GM21737 (cell line): ENCODE results near the gene ABCD3.
A peak's percentile ranks its signal among the peaks of the same experiment; 100 is the strongest.

ENCODE experiments used
- ATAC-seq: cut with Tn5 transposase; IDR thresholded peaks from one replicate; pipeline ENCODE4 v1.9.1; 2021; ENCODE audit warnings: mild to moderate bottlenecking, moderate library complexity; ENCODE audit not compliant: unreplicated experiment

The ABCD3 gene

DNA sequence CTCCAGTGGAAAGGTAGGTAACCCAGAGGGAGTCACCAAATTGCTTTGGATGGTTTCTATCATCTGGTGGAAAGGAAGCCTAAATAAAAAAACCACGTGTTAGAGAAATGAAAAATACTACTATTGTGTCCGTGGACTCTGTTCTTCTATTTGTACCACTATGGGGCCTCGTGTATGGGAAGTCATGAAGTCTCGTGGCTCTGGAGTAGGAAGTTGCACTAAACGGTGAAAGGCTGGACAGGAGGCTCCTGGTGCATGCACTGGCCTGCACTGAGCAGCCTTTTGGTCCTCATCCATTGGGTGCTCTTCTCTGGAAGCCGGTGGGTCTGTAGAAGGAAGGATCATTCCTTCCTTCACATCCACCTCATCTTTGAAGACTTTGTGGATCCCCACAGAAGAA, 106.3 kb downstream of the ABCD3 start:
- ATAC-seq, result no peak

DNA sequence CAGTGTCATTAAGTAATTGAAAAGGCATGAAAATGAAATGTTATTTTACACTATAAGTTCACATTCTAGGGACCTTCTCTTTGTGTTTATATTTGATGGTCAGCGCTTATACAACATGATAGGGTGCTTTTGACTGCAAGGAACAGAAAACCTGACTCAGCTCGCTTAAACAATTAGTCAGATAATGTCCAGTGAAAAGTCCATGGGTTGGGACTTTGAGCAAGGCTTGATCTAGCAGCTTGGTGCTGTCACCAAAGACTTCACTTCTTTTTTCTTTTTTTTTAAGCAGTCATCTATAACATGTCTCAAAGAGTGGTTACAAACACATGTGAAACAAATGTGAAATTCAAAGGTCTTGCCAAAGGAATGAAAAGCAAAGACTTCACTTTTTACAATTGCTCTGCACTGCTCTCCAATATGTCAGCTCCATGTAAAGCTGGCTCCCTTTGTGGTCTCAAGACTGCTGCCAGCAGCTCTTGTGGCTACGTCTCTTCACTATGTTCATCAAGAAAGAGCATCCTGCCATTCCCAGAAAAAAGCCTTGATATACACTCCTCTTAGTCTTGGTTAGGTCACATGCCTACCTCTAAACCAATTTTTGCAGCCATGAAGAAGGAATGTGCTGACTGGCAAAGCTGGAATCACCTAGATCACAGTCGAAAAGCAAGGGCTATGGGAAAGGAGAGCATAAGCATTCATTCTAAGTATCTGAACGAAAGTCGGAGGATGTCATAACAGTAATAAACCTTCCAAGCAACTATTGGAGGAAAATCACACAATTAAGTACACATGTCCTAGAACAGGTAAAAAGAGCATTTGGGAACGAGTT, 108.2 kb downstream of the ABCD3 start:
- no peak for ATAC-seq

DNA sequence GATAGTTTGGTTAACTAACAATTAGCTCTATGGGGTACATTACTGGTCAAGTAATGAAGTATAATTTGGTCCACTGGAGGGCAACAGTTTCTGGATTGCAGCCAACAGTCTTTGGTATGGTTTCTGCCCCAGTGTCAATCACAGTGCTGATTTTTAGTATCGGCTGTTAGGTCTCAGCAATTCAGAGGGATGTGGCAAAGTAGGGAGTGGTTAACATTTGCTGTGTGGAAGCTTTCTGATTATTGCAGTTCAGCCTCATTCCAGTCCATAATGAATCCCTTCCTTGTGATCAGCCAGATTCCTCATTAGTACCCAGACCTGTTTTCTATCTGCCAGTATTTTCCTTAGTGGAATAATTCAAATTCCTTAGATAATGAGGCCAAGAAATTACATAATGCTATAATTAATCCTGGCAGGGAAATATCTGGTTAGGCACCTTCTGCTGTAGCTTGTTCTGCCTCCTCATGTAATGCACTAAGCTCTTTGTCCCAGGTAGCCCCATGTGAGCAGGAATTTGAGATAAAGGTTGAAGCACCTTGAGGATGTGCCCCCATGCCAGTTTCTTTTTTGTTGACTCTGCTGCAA, 109.3 kb downstream of the ABCD3 start:
- ATAC-seq, result no peak

DNA sequence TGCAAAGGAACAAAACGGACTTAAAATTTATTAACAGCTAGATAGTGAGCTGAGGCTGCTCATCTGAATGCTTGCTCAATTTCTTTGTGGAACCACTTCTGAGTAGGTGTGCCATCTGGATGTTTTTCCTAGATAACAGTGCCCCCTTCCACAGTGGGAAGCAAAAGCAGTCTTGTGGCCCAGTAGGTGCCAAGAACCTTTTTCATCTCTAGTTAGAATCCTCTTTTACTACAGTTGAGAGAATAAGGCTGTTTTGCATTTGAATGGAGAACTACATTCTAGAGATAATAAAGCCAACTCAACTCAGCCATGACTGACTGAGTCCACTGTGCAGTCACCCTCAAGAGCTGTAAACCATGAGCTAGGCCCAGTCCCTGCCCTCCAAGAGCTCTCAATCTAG, 110.1 kb downstream of the ABCD3 start:
- no peak for ATAC-seq

DNA sequence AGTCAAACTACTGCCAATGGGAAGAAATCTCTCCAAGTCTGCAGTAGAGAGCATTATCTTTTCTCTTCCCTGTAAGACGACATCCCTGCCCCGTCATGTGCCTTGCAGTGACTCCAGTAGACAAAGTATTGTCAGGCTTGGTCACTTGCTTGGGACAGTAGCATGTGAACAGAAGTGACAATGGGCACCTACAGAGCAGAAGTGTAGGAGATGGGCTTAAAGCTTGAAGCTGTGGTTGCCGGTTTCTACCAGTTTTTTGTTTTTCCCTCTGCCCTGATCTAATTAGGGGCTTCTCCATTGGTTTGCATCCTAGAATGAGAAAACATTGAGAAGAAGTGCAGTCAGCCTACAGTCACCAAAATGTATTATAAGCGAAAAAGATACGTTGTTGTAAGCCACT, 110.6 kb downstream of the ABCD3 start:
- no peak for ATAC-seq

DNA sequence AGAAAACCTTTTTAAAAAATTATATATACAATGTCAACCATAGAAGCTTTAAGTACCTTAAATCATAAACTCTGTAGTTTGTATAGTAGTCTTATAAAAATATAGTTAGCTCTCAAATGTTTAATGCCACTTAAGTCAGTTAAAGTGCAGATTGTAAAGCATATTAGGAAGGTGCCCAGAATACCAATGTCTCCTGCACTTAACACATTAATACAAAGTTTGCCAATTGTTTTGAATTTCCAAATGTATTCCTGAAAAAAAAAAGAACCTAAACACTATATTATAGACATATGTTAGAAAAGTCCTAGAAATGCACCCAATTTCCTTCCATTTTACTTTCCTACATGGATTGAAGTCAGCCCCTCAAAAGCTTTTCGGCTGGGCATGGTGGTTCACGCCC, 111.2 kb downstream of the ABCD3 start:
- no peak for ATAC-seq

DNA sequence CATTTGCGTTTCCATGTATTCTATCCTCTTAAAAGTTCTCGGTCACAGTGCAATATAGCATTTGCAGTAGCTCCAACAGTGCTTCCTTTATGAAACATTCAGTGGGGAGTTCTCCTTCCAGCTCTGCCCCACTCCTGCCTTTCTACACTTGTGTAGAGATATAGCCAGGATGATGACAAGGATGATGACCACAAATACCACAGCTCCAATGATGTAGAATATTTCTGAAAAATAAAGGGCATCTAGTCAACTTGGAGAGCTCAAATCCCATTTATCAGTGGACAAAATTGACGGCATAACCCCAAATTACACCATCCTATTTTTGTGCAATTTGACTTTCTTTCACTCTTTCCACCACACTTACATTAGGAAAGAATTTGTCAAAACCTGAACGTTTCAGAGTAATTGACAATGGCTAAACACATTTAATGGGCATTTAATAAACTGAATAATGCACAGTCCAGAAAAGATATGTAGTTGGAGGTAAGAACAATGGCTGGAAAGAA, 112.2 kb downstream of the ABCD3 start:
- no peak for ATAC-seq

DNA sequence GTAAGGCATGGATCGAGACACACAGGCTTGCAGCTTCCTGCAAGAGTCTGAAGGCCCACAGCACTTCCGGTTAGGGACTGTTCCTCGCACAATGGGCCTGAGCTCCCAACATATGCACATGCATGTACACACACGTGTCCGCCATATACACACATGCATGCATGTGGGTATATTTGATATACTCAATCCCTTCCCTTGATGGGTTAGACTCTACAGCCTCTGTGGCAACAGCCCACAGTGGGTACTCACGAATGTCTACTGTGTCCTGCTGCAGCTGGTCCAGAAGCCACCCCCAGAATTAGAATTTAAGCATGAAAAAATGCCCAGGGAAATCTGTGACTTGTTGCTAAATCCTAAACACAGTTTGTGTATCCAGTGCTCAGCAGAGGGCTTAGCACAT, 113.5 kb downstream of the ABCD3 start:
- ATAC-seq, result no peak

DNA sequence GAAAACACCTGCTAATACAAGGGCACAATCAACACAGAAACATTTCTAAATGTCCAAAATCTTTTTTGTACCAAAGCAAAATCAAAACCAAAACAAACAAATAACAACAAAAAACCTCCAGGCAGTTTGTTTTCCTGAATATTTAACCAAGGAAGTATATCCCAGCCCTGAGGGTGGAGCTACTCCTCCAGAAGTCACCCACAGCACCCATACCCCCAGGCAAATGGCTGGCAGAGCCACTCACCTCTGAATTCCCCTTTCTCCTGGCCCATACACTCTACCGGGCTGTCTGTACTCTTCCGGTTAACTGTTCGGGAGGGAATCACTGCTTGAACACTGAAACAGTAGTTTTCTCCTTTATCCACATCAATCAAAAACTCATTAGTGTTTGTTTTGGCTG, 113.9 kb downstream of the ABCD3 start:
- no peak for ATAC-seq

DNA sequence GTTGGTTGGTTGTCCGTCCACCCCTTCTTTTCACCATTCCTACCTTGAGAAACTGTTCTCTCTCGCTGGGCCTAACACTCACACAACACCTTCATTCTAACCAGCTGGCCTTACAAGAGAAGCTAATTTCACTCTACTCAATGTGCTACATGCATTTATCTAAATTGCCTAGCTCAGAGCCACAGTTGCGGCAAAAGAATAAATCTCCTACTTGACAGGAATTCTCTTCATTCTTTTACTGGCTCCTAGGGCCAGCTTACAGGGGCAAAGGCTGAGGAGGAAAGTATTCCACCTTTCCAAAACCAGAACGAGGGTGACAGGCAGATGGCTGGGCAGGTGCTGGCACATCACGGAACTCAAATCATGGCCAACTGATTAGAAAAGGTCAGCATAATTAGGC, 116.9 kb downstream of the ABCD3 start:
- no peak for ATAC-seq

DNA sequence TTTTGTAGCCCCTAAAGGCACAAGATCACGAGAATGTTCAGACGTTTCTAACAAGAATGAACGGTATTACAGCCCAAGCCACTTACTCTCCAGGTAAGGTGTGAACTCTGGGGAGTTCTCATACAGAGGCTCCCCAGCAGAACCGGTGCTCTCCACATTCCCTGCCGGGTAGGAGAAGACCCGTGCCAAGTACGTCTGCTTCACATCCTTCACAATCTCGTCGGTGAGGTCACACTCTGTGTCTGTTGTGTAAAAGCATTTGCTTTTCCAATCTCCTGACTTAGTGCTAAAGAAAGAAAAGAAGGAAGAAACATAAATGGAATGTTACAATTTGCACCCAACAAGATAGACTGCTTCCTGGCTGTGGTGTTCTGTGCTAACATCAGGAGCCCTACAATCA, 117.7 kb downstream of the ABCD3 start:
- ATAC-seq, result no peak

DNA sequence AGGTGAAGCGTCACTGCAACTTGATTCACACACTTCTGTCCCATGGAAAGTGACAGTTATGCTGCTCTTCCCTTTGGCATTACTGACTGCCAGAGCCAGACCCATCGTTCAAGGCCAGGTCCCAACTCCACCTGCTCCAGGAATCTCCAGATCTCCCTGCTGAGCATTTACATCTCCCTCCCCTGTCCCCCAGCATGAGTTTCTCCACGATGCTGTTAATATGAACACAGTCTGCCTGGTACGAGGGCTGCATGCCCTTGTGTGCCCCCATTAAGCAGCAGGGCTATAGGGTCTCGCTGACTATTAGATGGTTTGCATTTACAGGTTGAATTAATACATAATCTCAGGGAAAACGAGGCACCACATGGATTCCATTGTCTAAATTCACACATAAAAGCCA, 119.1 kb downstream of the ABCD3 start:
- no peak for ATAC-seq

DNA sequence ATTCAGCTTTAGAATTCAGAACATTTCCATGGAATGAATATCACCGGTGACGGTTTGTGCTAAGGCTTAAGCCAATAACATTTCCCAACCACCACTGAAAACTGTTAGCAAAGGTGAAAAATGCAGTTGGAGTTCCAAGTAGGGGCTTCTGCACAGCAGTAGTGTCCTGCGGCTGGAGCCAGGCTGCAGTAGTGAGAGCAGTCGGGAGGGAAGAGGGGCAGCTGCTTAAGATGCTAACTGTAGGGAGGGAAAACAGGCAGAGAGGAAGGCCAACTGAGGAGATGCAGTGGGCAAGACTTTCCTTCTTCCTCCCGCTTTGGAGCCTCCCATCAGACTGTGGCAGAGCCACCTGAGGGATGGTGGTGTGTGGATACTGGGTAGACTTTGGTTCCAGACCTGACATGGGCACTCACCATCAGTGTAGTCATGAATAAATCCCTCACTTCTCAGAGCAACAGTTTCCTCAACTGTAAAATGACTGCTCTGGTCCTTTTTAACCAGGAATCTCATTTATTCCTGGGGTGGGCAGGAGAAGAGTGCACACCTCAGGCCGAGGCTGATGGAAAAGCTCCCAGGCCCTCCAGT, 120.1 kb downstream of the ABCD3 start:
- ATAC-seq, result no peak

DNA sequence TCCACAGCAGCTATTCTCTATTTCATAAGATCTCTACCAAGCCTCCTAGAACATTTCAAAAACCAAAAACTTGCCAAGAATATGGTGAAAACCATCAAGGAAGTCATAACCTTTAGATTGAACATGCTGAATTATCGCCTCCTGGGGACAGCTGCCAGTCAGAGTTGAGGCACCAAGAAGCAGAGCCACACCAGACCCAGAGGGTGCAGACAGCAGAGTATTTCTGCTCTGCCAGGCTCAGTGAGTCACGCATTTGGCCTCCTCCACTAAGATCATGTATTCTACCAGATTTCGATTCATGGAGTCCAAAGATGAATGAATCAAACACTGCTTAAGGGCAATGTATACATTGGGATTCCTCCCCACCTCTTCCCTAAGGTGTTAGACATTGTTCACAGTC, 121.3 kb downstream of the ABCD3 start:
- ATAC-seq, result no peak

DNA sequence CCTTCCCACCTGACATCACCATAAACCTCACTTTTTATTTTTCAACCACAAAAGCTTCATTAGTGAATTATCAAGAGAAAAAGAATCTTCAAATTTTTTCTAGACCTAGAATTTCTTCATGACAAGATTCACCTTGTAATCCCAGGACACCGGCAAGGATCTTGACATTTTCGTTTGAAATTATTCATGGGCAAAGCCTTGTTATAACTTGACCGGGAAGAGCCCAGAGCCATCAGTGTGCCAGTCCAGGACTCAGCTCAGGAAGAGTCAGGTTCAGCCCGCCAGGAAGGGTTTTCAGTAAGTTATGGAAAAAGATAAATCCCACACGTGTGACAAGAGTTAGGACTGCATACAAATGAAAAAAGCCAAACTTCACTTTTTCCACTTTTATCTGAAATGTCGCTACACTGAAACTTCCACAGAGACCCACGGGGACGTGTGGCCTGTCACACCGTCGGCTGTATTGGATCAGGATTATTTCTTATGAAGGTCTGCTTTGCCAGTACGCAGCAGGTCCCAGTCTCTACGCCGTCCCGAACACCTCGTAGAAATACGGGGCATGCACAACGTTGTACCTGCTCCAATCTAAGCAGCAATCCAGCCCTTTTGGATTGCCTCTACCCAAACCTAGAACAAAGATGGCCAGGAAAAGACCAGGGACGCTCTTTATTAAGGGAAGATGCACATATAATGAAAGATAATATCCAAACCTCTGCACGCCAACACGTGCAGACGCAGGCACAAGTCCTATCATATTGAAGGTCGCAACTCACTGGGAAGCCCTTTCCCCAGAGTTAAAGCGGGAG, 122.5 kb downstream of the ABCD3 start:
- no peak for ATAC-seq

DNA sequence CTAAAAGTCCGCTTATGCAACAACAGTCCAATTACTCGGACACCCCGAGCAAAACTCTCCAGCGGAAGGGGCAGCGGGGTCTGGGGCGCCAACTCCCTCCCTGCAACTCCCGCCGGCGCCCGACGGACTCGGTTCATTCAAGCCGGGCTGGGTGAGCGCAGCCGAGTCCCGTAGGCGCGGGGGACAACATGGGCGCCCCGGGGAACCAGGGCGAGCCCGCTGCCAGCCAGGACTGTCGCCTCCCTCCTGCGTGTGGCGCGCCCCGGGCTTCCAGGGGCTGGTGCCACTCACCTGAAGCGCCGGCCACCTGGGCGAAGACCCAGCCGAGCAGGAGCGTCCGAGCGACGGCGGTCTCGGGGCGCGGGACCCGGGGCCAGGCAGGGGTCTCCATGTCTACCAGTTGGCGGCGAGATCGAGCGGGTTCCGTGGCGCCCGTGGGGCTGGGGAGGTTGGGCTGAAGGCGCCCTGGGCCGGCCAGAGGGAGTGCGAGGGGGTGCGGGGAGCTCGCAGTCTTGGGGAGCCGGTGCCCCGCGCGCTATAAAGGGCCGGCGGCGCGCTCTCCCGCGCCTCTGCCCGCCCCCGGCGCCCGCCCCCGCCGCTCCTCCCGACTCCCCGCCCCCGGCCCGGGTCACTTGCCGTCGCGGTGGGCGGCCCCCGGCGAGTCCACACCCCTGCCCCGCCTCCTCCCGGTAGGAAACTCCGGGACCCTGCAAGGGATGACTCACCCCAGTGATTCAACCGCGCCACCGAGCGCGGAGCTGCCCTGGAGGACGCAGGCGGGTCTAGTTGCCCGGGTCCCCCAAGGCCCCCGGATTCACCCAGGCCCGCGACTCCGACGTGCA, 123.3 kb downstream of the ABCD3 start, which contains the start of gene F3:
F3 (minus strand) TSS at position 514 of the 842 bp plus-strand sequence; CDS start at position 391, 123 bp downstream.
- ATAC-seq, result peak; percentile 77

DNA sequence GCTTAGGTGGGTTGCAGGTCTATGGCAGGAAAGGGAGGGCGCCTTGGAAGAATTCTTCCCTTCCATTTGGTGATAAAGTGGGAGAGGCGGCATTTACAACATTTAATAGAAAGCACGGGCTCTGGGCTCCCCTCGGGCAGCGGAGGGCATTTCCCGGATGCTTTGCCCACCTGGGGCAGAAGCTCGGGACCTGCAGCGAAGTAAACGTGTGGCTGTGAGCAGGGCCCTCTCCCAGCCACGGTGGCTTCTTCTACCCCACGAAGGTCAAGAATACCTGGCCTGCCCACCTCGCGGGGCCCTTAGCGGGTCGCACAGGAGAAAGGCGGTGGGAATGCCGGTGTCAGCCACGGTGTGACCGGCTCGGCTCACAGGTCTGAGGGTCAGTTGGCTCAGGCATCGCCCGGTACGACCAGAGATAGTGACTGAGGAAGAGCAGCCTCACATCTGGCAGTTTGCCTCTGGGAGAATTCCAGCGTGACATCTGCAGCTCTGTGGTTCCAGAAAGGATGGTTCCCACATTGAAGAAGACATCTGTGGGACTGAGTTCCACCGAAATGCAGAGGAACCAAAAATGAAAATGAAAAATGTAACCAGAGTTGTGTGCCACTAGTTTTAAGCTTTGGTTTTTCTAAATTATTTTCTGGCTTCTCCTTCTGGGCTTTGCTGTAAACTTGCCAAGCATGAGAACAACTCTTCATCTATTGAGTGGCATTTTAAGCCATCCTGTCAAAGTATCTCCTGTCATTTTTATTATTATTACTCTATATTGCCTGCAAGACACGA, 124.1 kb downstream of the ABCD3 start:
- ATAC-seq, result no peak

DNA sequence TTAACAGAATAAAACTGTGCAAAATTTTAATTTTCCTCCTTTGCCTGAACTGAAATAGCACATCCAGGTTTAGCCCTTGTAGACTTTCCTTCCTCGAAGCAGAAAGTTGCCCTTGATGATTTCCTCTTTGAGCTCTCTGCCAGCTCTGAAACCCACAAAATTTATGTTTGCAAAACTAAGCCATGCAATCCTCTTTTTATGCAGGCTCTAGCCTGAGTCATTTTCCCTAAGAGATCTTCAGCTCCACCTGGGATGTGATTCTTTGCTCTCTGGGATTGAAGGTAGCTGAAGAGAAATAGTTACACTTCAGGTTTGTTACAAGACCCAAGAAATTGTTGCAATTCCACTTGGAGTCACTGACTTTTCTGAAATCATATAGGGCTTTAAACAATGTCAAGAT, 124.8 kb downstream of the ABCD3 start:
- no peak for ATAC-seq

DNA sequence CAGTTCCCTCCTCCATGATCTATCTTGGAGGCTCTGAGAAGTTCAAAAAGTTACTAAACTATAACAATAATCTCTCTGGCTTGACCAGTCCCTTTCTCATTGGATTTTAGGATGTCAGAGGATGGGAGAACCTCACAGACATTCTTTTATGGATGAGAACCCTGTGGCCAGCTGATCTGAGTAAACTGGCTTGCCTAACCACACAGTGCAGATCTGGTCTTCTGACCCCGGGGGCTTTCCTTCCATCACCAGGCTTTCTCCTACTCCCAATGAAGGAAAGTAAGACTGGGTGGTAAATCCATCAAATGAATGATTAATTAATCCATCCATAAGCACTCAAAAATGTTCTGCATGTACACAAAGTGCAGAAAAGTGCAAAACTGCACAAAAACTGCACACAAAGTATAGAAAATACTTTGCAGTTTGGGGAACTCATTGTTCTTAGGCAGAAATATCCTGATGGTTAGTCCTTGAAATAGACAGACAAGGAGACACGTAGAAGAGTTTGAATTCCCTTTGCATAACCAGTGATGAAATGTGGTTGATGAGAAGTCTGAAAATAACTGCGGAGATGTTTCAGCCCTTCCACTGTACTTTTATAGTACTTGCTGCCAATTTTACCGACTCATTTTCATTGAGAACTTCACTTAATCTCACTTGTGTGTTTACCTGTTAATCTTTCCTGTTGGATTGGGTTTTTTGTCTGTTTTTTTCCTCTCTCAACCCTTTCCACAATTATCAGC, 125.9 kb downstream of the ABCD3 start:
- ATAC-seq, result no peak
